IPS-18a (cell line): ENCODE results near the gene PRG3.

Experiments
- H3K27ac ChIP-seq: one replicate; pipeline ENCODE4 v1.5.1; 2013; ENCODE audit warnings: low read length
- H3K27me3 ChIP-seq: one replicate; pipeline ENCODE4 v1.6.1; 2013; ENCODE audit warnings: mild to moderate bottlenecking, low read length; ENCODE audit not compliant: control insufficient read depth, insufficient read depth
- H3K36me3 ChIP-seq: one replicate; pipeline ENCODE4 v1.6.1; 2013; ENCODE audit warnings: low read depth, low read length; ENCODE audit not compliant: control insufficient read depth
- H3K4me1 ChIP-seq: one replicate; pipeline ENCODE4 v1.6.1; 2013; ENCODE audit warnings: low read depth, low read length; ENCODE audit not compliant: control insufficient read depth
- H3K4me3 ChIP-seq: one replicate; pipeline ENCODE4 v1.5.1; 2013; ENCODE audit warnings: low read length
- H3K9ac ChIP-seq: one replicate; pipeline ENCODE4 v1.6.1; 2013; ENCODE audit warnings: mild to moderate bottlenecking, low read length, moderate library complexity
- H3K9me3 ChIP-seq: one replicate; pipeline ENCODE4 v1.6.1; 2013; ENCODE audit warnings: low read depth, low read length; ENCODE audit not compliant: control insufficient read depth

The PRG3 gene

GRCh38 chr11:57380975-57381374, at the start of gene PRG3:
Gene PRG3 (minus strand): TSS chr11:57381150. CDS start chr11:57380708, 442 bp downstream.
- no peaks in the 10 kb centered on the region for H3K9me3 ChIP-seq
- peaks cover 5% of the 10 kb centered on the region for H3K27me3 ChIP-seq
- no peak within 1 kb of the TSS for H3K27ac ChIP-seq
- no peak within 1 kb of the TSS for H3K4me3 ChIP-seq
- no peaks in the 10 kb centered on the region for H3K36me3 ChIP-seq
- no peak within 1 kb of the TSS for H3K9ac ChIP-seq
- H3K4me1 ChIP-seq: no peaks in the 10 kb centered on the region

- Histone ChIP-seq H3K36me3 (peaks cover 2% of the 10 kb centered on the region), H3K27me3 (peaks cover 18% of the 10 kb centered on the region), H3K27ac (no peak overlapping the region), H3K9ac (no peak overlapping the region), H3K4me1 (peaks cover 12% of the 10 kb centered on the region), H3K4me3 (no peak overlapping the region), H3K9me3 (no peaks in the 10 kb centered on the region)
These were observed 49.0 kb upstream of the PRG3 start for GRCh38 chr11:57429946-57430345.

GRCh38 chr11:57428643-57429042, 47.7 kb upstream of the PRG3 start:
- Histone ChIP-seq H3K36me3 (peaks cover 2% of the 10 kb centered on the region), H3K9me3 (no peaks in the 10 kb centered on the region), H3K27ac (no peak overlapping the region), H3K9ac (no peak overlapping the region), H3K27me3 (peaks cover 18% of the 10 kb centered on the region), H3K4me3 (no peak overlapping the region), H3K4me1 (peaks cover 12% of the 10 kb centered on the region)

GRCh38 chr11:57427727-57428082, 46.8 kb upstream of the PRG3 start:
- H3K27me3 ChIP-seq: peaks cover 18% of the 10 kb centered on the region
- no peak overlapping the region for H3K9ac ChIP-seq
- peaks cover 5% of the 10 kb centered on the region for H3K36me3 ChIP-seq
- H3K9me3 ChIP-seq: no peaks in the 10 kb centered on the region
- no peak overlapping the region for H3K4me3 ChIP-seq
- H3K27ac ChIP-seq: no peak overlapping the region
- peaks cover 12% of the 10 kb centered on the region for H3K4me1 ChIP-seq

GRCh38 chr11:57426929-57427726, 46.2 kb upstream of the PRG3 start, which contains the start of gene SLC43A3:
Gene SLC43A3 (minus strand): TSS chr11:57427121. CDS start chr11:57426172, 949 bp downstream.
- H3K27ac ChIP-seq: no peak within 1 kb of the TSS
- H3K4me3 ChIP-seq: peak within 1 kb of the TSS; percentile 69
- H3K36me3 ChIP-seq: peaks cover 8% of the 10 kb centered on the region
- H3K9me3 ChIP-seq: no peaks in the 10 kb centered on the region
- peaks cover 18% of the 10 kb centered on the region for H3K27me3 ChIP-seq
- peaks cover 12% of the 10 kb centered on the region for H3K4me1 ChIP-seq
- H3K9ac ChIP-seq: peak within 1 kb of the TSS; percentile 60

GRCh38 chr11:57426439-57426928, 45.5 kb upstream of the PRG3 start:
- Histone ChIP-seq H3K27ac (no peak overlapping the region), H3K36me3 (peaks cover 10% of the 10 kb centered on the region), H3K4me3 (peak overlapping the region; percentile 69), H3K27me3 (peaks cover 18% of the 10 kb centered on the region), H3K9ac (peak overlapping the region; percentile 60), H3K9me3 (no peaks in the 10 kb centered on the region), H3K4me1 (peaks cover 12% of the 10 kb centered on the region)

- Histone ChIP-seq H3K27ac (no peak overlapping the region), H3K9ac (peak overlapping the region; percentile 60), H3K9me3 (no peaks in the 10 kb centered on the region), H3K4me3 (peak overlapping the region; percentile 69), H3K36me3 (peaks cover 10% of the 10 kb centered on the region), H3K4me1 (peaks cover 12% of the 10 kb centered on the region), H3K27me3 (peaks cover 18% of the 10 kb centered on the region)
These were observed 44.9 kb upstream of the PRG3 start for GRCh38 chr11:57425565-57426438.

- peaks cover 12% of the 10 kb centered on the region for H3K4me1 ChIP-seq
- H3K9ac ChIP-seq: no peak overlapping the region
- no peak overlapping the region for H3K4me3 ChIP-seq
- no peak overlapping the region for H3K27ac ChIP-seq
- H3K9me3 ChIP-seq: no peaks in the 10 kb centered on the region
- H3K36me3 ChIP-seq: peaks cover 10% of the 10 kb centered on the region
- peaks cover 18% of the 10 kb centered on the region for H3K27me3 ChIP-seq
These were observed 44.0 kb upstream of the PRG3 start for GRCh38 chr11:57424792-57425564.

GRCh38 chr11:57424137-57424791, 43.3 kb upstream of the PRG3 start:
- H3K9me3 ChIP-seq: no peaks in the 10 kb centered on the region
- H3K4me1 ChIP-seq: peaks cover 12% of the 10 kb centered on the region
- no peak overlapping the region for H3K9ac ChIP-seq
- peaks cover 11% of the 10 kb centered on the region for H3K36me3 ChIP-seq
- H3K27ac ChIP-seq: no peak overlapping the region
- no peak overlapping the region for H3K4me3 ChIP-seq
- H3K27me3 ChIP-seq: peaks cover 11% of the 10 kb centered on the region

- H3K4me3 ChIP-seq: no peak overlapping the region
- H3K27ac ChIP-seq: no peak overlapping the region
- no peaks in the 10 kb centered on the region for H3K9me3 ChIP-seq
- no peak overlapping the region for H3K9ac ChIP-seq
- H3K4me1 ChIP-seq: peaks cover 12% of the 10 kb centered on the region
- H3K36me3 ChIP-seq: peaks cover 19% of the 10 kb centered on the region
- H3K27me3 ChIP-seq: peaks cover 9% of the 10 kb centered on the region
These were observed 41.7 kb upstream of the PRG3 start for GRCh38 chr11:57422669-57423068.
